ENCODE data around the gene NTN5.
"Not testable (repeated sequence)": the region's sequence is repeated elsewhere in the genome, so short reads cannot be mapped to it uniquely, and the experiment has no call there.

NTN5 gene

DNA sequence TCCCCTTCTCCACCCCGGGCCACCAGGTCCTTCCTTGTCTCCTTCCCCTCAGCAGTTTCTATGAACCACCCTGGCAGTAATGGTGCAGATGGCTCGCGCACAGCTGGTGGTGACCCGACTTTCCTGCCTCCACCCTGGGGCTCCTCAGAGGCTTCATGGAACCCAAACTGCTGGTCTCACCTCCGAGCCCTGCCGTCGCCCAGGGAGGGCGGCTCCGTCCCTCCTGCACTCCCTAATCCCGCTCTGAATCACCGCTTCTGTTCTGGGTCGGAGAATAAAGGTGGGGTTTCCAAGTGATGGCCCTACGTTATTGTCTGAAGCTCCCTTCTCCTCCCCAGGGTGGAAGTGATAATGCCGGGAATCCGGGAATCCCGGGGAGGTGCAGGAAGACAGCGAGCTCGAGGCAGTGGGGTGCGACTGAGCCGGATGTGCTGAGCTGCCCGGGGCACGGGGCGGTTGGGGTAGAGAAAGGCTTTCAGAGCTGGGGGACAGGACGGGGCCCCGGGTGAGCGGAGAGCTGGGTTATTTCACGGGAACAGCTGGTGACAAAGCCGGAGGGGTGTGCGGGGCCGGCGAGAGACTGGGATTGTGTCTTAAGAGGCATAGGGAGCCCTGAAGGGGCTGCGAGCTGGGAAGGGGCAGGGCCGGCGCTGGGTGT is 23.7 kb upstream of the NTN5 start:
- no peak for DNase-seq

- peak; percentile 88 for DNase-seq
Measured at GRCh38 chr19:48695743-48696352, 23.0 kb upstream of the NTN5 start, which contains the start of gene FUT2. TSS of gene FUT2 (plus strand) at chr19:48695971. CDS start at chr19:48702957, 6,986 bp downstream.

DNA sequence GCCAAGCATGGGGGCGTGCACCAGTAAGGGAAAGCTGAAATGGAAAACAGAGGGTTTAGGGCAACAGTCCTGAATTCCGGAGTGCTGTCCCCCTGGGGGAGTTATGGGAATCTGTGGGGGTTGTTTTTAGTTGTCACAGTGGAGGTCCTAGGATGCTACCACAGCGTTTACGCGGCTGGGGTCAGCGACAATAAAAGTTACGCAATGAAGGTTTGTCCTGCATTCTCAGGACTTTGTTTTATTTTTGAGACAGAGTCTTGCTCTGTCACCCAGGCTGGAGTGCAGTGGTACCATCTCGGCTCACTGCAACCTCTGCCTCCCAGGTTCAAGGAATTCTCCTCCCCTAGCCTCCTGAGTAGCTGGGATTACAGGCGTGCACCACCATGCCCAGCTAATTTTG is 20.8 kb upstream of the NTN5 start:
- not testable (repeated sequence) for DNase-seq

DNA sequence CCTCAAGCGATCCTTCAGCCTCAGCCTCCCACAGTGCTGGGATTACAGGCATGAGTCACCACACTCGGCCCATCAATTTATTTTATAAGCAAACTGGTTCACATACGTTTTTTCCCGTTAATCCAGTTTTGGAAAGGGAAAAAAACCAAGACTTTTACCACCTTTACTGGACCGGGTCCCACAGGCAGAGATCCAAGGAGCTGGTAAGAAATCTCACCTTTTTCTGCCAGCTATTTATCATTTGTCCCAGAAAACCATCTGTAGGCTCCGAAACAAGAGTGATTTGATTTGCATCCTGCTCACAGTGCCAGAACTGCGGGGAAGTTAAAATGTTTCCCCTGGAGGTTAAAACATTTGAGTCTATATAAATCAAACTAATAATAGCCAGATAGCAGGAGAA is 16.6 kb upstream of the NTN5 start:
- DNase-seq, result no peak

DNA sequence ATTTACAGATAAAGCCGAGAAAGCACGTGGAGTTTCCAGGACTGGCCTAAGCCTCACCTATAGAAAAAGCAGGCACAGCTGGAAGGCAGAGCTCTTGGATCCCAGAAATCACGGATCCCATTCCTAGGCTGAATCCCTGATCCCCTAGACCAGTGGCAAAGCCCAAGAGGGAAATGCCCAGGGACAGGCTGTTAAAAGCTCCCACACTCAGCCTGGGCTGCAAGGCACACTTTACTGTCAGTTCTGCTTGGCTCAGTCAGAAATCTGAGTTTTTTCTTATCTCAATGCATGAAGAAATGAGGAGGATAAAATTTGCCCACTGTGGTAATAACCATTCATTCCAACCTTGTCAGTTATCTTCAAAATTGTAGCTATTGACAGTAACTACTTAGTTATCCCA is 15.0 kb upstream of the NTN5 start:
- DNase-seq, result no peak

DNA sequence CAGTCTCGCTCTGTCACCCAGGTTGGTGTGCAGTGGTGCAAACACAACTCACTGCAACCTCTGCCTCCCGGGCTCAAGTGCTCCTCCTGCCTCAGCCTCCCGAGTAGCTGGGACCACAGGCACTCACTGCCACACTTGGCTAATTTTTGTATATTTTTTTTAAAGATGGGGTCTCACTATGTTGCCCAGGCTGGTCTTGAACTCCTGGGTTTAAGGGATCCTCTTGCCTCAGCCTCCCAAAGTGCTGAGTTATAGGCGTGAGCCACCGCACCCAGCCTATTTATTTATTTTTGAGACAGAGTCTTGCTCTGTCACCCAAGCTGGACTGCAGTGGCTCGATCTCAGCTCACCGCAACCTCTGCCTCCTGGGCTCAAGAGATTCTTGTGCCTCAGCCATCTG is 13.8 kb upstream of the NTN5 start:
- DNase-seq, result not testable (repeated sequence)

GRCh38 chr19:48686088-48686487 is 13.3 kb upstream of the NTN5 start:
- DNase-seq, result no peak

GRCh38 chr19:48685583-48685982 is 12.8 kb upstream of the NTN5 start:
- DNase-seq, result no peak

GRCh38 chr19:48683349-48683748 is 10.5 kb upstream of the NTN5 start:
- DNase-seq, result no peak

- DNase-seq, result no peak
Measured at GRCh38 chr19:48681127-48681470, 8.3 kb upstream of the NTN5 start.

DNA sequence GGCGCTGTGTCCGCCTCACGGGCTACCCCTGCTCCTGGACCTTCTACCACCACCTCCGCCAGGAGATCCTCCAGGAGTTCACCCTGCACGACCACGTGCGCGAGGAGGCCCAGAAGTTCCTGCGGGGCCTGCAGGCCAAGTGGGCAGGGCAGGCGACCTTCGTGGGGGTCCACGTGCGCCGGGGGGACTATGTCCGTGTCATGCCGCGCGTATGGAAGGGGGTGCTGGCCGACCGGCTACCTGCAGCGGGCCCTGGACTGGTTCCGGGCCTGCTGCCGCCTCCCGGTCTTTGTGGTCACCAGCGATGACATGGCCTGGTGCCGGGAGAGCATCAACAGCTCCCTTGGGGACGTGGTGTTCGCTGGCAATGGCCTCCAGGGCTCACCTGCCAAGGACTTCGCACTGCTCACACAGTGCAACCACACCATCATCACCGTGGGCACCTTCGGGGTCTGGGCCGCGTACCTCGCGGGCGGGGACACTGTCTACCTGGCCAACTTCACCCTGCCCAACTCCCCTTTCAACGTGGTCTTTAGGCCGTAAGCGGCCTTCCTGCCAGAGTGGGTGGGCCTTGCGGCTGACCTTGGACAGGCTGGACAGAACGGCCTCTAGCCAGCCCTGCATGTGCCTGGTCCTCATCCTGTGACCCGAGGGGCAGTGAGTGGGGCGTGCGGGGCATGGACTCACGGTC is 7.8 kb upstream of the NTN5 start:
- DNase-seq, result no peak

DNA sequence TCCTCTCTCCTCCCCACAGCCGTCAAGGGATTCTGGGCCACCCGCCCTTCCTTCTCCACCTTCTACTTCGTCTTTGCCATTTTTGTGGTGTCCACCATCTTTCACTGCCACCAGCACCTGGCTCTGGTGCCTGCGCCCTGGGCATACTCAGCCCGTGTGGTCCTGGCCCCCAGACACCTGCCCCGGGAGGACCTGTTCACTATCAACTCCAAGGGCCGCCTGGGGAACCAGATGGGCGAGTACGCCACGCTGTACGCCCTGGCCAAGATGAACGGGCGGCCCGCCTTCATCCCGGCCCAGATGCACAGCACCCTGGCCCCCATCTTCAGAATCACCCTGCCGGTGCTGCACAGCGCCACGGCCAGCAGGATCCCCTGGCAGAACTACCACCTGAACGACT is 7.2 kb upstream of the NTN5 start:
- DNase-seq, result not testable (repeated sequence)

- no peak for DNase-seq
Measured at GRCh38 chr19:48678201-48678600, 5.4 kb upstream of the NTN5 start.

DNA sequence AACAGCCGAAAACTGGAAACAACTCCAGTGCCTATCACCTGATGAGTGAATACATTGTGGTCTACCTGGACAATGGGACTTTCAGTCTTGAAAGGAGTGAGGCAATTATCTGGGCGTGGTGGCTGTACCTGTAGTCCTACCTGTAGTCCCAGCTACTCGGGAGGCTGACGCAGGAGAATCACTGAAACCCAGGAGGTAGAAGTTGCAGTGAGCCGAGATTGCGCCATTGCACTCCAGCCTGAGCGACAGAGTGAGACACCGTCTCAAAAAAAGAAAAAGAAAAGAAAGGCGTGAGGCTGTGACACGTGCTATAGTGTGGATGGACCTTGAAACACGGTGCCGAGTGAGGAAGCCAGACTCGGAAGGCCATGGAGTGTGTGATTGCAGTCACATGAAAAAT is 4.1 kb upstream of the NTN5 start:
- no peak for DNase-seq

DNA sequence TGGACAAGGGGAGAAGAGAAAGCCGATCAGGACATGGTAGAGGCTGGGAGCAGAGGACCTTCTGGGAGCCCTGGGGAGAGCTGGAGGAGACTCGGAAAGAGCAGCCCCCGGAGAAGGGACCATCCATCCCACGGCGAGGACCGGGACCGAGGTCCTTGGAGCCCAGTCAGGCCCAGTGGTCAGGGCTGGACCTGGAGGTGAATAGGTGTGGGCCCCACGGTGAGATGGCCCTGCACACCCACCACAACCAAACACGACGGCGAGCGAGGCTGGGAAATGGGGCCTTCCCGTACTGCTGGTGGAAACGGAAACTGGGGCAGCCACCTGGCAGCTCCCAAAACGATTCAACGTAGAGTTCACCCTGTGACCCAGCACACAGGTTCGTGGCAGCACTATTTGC is 3.7 kb upstream of the NTN5 start:
- no peak for DNase-seq

DNA sequence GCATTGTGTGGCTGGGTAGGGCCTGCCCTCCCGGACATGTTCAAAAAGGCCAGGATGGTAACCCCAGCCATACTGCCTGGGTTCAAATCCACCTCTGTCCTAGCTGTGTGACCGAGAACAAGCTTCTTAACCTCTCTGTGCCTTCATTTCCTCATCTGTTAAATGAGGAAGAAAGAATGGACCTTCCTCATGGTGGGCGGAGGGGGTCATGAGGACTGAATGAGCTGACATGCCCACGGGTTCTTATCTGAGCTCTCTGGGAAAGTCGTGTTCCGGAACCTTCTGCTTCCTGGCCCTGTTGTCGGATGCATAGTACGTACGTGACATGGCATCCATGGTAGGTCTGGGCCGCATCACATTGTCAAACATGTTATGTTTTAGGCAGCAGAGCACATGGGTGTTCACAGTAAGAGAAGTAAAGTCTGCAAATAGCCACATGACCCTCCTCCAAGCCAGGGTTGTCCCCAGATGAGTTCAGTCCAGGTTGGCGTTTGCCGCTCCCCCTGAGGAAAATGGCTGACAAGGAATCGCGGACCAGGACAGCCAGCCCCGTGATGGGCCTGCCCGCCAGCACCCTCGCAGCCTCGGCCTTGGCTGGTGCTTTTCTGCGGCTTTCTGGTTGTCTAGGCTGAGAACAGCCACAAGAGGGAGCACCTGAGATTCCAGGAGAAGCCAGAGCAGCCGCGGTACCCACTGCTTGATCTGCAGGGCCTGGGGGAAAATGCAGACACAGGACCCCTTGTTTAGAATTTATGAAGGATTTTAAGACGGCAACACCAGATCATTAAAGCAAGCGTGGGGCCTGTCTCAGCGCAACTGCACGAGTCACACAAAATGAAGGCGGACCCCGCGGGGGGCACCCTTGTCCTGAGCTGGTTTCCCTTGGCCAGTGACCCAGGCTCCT is 2.4 kb upstream of the NTN5 start:
- peak; percentile 85 for DNase-seq

DNA sequence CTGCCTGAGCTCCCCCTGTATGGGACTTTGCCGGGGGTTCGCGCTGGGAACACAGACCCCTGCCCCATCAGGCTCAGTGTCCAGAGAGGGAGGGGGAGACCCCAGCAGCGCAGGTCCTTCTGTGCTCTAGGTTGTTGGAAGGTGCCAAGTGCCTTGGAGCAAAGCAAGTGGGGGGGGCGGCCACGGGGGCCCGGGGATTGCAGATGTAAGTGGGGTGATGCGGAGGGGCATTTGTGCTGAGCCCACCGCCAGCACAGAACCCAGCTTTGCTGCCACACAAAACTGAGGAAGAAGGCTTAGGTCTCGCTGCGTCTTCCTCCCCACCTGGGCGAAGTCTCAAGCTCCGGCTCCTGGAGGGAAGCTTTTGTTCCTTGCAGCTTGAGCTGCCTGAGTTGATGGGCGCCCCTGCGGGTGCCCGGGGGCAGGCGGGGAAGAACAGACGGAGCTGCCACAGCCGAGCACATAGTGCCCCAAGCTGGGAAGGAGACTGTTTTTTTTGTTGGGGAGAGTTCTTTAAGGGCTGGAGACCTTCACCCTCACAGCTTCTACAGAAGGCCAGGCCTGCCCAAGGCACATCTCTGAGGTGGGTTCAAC is 1.5 kb upstream of the NTN5 start:
- no peak for DNase-seq

GRCh38 chr19:48673436-48674100 is 751 bp upstream of the NTN5 start:
- DNase-seq, result no peak

DNA sequence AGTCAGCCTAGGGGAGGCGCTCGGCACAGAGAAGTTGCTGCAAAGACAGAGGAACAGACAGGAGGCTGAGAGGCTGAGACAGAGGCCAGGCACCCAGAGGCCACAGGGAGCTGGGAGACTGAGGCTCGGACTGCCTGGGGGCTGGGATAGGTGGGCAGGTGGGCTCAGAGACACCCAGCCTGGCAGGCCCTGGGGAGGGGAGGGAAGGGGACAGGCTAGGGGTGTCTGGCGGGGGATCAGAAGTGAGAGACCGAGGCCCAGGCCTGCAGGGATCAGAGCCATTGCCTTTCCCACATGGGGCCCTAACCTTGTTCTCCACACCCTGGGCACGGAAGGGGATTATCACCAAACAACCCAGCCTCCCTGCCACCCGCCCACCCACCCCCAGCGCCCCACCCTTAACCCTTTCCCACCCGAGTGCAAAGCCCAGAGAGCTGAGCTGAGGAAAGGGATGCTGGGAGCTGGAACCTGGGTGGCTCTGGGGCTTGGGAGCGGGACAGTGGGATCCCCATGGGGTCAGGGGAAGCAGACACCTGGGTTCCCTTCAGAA is 1.3 kb downstream of the NTN5 start:
- DNase-seq, result no peak

DNA sequence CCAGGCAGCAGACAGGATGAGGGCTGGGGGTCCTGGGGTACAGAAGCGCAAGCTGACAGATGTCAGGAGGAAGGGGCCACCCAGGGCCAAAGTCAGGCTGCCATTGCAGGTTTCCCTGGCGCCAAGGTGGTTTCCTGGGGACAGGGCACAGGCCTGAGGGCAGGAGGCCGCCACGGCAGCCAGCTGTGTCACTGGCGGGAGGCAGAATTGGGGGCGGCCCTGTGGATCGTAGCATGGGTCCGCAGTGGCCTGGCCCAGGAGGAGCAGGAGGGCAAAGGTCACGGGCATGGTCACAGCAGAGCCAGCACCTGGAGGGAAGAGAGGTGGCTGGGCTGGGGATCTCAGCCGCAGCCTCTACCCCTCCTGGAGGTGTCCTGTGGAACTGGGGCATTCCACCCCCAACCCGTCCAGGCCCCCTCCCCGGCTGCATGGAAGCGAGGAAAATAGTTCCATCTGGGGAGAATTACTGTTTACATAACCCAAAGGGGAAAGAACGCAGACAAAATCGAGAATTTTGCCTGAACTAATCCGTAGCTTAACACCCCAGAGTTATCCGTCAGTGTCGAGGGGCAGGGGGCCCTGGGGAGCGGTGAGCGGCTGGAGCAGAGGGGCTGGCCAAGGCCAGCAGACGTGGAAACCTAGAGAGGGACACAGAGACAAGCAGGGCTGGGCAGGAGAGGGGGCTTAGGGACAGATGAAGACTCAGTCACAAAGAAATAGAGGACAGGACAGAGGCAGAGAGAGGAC is 1.9 kb downstream of the NTN5 start:
- no peak for DNase-seq

GRCh38 chr19:48669903-48670668 is 2.7 kb downstream of the NTN5 start:
- DNase-seq, result no peak
